ENCODE data around the gene PUM1.

DNA sequence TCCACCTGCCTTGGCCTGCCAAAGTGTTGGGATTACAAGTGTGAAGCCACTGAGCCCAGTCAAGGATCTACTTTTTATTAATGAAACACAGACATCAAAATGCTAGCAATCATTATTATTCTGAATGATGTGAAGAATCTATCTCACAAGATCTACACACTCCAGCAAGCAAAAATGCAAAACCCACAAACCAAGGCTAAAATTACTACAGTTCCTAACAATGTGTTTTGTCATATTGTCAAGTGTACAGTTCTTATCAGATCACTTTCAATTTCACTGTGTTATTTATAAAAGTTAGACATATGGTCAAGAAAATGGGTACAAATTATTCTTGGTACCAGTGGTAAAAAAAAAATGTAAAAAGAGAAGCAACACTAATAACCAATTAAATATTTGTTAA, 95.6 kb downstream of the PUM1 start:
- TF ChIP-seq, protein P1, sequence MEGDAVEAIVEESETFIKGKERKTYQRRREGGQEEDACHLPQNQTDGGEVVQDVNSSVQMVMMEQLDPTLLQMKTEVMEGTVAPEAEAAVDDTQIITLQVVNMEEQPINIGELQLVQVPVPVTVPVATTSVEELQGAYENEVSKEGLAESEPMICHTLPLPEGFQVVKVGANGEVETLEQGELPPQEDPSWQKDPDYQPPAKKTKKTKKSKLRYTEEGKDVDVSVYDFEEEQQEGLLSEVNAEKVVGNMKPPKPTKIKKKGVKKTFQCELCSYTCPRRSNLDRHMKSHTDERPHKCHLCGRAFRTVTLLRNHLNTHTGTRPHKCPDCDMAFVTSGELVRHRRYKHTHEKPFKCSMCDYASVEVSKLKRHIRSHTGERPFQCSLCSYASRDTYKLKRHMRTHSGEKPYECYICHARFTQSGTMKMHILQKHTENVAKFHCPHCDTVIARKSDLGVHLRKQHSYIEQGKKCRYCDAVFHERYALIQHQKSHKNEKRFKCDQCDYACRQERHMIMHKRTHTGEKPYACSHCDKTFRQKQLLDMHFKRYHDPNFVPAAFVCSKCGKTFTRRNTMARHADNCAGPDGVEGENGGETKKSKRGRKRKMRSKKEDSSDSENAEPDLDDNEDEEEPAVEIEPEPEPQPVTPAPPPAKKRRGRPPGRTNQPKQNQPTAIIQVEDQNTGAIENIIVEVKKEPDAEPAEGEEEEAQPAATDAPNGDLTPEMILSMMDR (IDR thresholded peaks at IDR 0.05): no peak
- no peak for TF ChIP-seq POLR2A (IDR thresholded peaks at IDR 0.05)

All from adrenal gland (tissue), 5 donors.